ENCODE measurements around the gene HOXC5. TPM values are rescaled to one million over a fixed set of nuclear protein-coding genes. Genes with fewer than 3 reads are reported as not detected.

The HOXC5 gene
- total RNA-seq, 2 experiments from 2014 or later: not detected

DNA sequence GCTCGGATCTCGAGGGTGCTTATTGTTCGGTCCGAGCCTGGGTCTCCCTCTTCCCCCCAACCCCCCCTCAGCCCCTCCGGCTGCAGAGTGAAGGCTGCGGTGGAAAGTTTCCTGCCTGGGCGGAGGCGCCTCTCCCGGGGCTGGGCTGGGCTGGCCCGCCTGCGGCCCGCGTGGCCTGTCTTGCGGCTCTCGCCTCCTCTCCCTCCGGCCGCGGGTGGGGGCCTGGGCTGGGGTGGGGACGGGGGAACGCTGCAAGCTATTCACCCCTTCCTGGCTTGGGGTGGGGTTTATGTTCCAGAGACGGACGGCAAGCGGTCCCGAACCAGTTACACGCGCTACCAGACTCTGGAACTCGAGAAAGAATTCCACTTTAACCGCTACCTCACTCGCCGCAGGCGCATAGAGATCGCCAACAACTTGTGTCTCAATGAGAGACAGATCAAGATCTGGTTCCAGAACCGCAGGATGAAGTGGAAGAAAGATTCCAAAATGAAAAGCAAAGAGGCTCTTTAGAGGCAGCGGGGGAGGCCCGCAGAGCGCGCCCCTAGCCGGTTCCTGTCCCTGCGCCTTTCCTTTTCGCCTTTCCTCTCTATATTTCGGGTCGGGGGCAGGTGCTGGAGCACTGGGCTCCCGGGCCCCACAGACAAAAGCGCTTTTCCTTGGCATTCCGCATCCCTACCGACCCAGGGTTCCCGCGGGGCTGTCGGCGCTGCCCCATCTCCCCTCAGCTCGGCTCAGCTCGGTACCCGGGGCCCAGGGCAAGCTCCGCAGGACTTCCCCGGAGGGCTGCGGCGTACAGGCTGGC lies 1.3 kb downstream of the HOXC5 start:
- Histone ChIP-seq H3K4me2 (ENCODE audit: low read length) (no peak overlapping the region), H3K4me3 (ENCODE audit: low read depth, low read length, poor library complexity, severe bottlenecking) (no peak overlapping the region), H3K9me3 (ENCODE audit: low read length) (no peaks in the 10 kb centered on the region), H3K4me1 (ENCODE audit: insufficient read depth, low read length, poor library complexity, severe bottlenecking) (peaks cover 35% of the 10 kb centered on the region), H3K27ac (ENCODE audit: low read depth, low read length, poor library complexity, severe bottlenecking) (no peak overlapping the region), H4K20me1 (ENCODE audit: insufficient read depth, low read length) (no peaks in the 10 kb centered on the region), H2AFZ (ENCODE audit: low read length) (no peak overlapping the region), H3K79me2 (ENCODE audit: insufficient read depth, low read depth, low read length) (no peaks in the 10 kb centered on the region), H3K36me3 (ENCODE audit: insufficient read depth, low read length) (no peaks in the 10 kb centered on the region), H3K9me2 (ENCODE audit: insufficient read depth, low read length) (no peaks in the 10 kb centered on the region)
- ChIA-PET CTCF (ENCODE audit: unreplicated experiment) (no interaction called here), POLR2A (no interaction called here)
- no TSS peak for BruUV-seq (replicated peaks)
- intact Hi-C loops (cut with micrococcal nuclease; ENCODE audit: unreplicated experiment): loop anchor here (2.0 kb wide), 1 partner anchor 101 kb away; no protein-coding TSS in a partner anchor
- DNase-seq (ENCODE audit: low spot score): no peak
- TF ChIP-seq EZH2phosphoT487 (IDR thresholded peaks at IDR 0.05; ENCODE audit: borderline replicate concordance, low read depth, low read length): no peak
- TF ChIP-seq, protein P1, sequence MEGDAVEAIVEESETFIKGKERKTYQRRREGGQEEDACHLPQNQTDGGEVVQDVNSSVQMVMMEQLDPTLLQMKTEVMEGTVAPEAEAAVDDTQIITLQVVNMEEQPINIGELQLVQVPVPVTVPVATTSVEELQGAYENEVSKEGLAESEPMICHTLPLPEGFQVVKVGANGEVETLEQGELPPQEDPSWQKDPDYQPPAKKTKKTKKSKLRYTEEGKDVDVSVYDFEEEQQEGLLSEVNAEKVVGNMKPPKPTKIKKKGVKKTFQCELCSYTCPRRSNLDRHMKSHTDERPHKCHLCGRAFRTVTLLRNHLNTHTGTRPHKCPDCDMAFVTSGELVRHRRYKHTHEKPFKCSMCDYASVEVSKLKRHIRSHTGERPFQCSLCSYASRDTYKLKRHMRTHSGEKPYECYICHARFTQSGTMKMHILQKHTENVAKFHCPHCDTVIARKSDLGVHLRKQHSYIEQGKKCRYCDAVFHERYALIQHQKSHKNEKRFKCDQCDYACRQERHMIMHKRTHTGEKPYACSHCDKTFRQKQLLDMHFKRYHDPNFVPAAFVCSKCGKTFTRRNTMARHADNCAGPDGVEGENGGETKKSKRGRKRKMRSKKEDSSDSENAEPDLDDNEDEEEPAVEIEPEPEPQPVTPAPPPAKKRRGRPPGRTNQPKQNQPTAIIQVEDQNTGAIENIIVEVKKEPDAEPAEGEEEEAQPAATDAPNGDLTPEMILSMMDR (conservative IDR thresholded peaks at IDR 0.05; ENCODE audit: low read length): no peak

DNA sequence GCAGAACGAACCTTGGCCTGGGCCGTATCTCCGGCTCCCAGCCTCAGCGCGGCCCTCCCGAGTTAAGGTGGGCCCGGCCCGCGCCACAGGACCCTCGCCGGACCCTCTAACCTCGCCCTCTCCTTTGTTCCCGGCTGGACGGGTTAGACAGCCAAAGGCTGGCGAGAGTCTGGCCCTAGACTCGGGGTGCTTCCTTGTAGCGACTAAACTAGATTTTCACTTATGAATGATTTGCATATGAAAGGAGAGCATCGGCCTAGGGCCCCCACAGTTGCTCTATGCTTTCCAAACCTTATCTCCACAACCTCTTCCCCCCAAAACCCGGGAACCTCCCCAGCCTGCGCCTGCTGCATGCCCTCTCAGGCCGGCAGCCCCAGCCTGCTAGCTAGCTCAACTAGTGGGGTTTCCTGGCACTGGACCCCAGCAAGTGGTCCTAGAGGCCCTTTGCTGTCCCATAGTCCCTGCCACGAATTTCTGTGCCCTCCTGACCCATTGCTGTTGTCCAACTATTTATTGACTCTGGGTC lies 2.0 kb downstream of the HOXC5 start:
- ChIA-PET POLR2A (interaction anchor here (0.6 to 1.0 kb wide), 2 partner anchors 16 to 154 kb away, joined by 3 read pairs; partner anchors contain the start of gene SMUG1), CTCF (ENCODE audit: unreplicated experiment) (no interaction called here)
- no peak overlapping the region for H2AFZ ChIP-seq (ENCODE audit: low read length)
- no peak overlapping the region for H3K4me3 ChIP-seq (ENCODE audit: low read depth, low read length, poor library complexity, severe bottlenecking)
- intact Hi-C loops (cut with micrococcal nuclease; ENCODE audit: unreplicated experiment): no loop called here
- no peaks in the 10 kb centered on the region for H3K79me2 ChIP-seq (ENCODE audit: insufficient read depth, low read depth, low read length)
- DNase-seq (ENCODE audit: low spot score): no peak
- no peak for TF ChIP-seq EZH2phosphoT487 (IDR thresholded peaks at IDR 0.05; ENCODE audit: borderline replicate concordance, low read depth, low read length)
- TF ChIP-seq, protein P1 (conservative IDR thresholded peaks at IDR 0.05; ENCODE audit: low read length): no peak
- no peaks in the 10 kb centered on the region for H3K36me3 ChIP-seq (ENCODE audit: insufficient read depth, low read length)
- BruUV-seq (replicated peaks): no TSS peak
- no peaks in the 10 kb centered on the region for H4K20me1 ChIP-seq (ENCODE audit: insufficient read depth, low read length)
- H3K9me2 ChIP-seq (ENCODE audit: insufficient read depth, low read length): no peaks in the 10 kb centered on the region
- H3K4me2 ChIP-seq (ENCODE audit: low read length): no peak overlapping the region
- no peak overlapping the region for H3K27ac ChIP-seq (ENCODE audit: low read depth, low read length, poor library complexity, severe bottlenecking)
- H3K4me1 ChIP-seq (ENCODE audit: insufficient read depth, low read length, poor library complexity, severe bottlenecking): peaks cover 39% of the 10 kb centered on the region
- H3K9me3 ChIP-seq (ENCODE audit: low read length): no peaks in the 10 kb centered on the region

All from OCI-LY7 (cell line).